Spleen (tissue), 7 donors: ENCODE measurements around the gene SHANK1.

Experiments
- CTCF ChIP-seq, 11 experiments: fragments of 200-600 bp in 7 of 11; fragments of 450-650 bp in 4 of 11; sonication (generic) in 4 of 11; IDR thresholded peaks in 8 of 11; conservative IDR thresholded peaks in 3 of 11; 1 replicate in 7 of 11; 2 replicates in 4 of 11; pipeline versions ENCODE4 v1.4.0 to v1.8.0; 2016 to 2021; ENCODE audit warnings: antibody characterized with exemption in 11 of 11, inconsistent platforms in 4 of 11, mild to moderate bottlenecking in 1 of 11
- POLR2A ChIP-seq, 3 donors: fragments of 450-650 bp; IDR thresholded peaks; one replicate each; pipeline ENCODE4 v1.5.1; 2017; ENCODE audit warnings: antibody characterized with exemption in 3 of 3, mild to moderate bottlenecking in 1 of 3
- donor health status: DM: no; HTN: no; CAD: no; lungs with moderate emphysema.
- donor health status: DM: no; HTN: no; CAD: no.
- donor health status: DM: no; HTN: no; CAD: no.

GRCh38 chr19:50645107-50645506, 74.5 kb downstream of the SHANK1 start:
- TF ChIP-seq CTCF (IDR thresholded peaks at IDR 0.05 in 8 of 11, conservative IDR thresholded peaks at IDR 0.05 in 3 of 11) (no peak), POLR2A (IDR thresholded peaks at IDR 0.05) (no peak)
